Middle frontal gyrus (tissue), 1 donor: ENCODE results near the gene TOP1.

Experiments used
- DNase-seq: peaks from one replicate; pipeline ENCODE4 v3.0.0-alpha.2; 2015; ENCODE audit warnings: low spot score; ENCODE audit errors: extremely low spot score

The TOP1 gene

DNA sequence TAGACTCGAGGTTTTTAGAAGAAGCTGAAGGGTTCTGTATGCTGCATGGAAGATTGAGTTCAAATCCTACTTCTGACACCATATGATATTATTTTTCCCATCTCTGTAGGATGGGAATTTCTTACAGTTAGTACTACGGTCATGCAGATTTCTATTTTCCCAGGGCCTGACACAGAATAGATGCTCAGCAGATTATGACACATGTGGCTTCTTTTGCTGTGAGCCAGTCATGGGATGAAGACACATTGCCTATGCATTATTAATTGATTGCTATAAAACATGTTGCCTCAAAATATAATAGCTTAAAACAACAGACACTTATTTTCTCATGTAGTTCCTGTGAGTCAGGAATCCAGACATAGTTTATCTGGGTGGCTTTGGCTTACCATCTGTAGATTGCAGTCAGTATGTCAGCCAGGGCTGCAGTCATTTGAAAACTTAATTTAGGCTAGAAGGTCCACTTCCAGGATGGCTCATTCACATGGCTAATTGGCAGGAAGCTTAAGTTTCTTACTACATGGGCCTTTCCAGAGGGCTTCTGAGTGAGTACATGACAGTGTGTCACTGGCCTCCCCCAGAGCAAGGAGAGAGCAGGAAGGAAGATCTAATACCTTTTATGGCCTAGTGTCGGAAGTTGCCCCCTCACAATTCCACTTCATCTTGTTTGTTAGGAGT lies 29.5 kb downstream of the TOP1 start:
- no peak for DNase-seq

DNA sequence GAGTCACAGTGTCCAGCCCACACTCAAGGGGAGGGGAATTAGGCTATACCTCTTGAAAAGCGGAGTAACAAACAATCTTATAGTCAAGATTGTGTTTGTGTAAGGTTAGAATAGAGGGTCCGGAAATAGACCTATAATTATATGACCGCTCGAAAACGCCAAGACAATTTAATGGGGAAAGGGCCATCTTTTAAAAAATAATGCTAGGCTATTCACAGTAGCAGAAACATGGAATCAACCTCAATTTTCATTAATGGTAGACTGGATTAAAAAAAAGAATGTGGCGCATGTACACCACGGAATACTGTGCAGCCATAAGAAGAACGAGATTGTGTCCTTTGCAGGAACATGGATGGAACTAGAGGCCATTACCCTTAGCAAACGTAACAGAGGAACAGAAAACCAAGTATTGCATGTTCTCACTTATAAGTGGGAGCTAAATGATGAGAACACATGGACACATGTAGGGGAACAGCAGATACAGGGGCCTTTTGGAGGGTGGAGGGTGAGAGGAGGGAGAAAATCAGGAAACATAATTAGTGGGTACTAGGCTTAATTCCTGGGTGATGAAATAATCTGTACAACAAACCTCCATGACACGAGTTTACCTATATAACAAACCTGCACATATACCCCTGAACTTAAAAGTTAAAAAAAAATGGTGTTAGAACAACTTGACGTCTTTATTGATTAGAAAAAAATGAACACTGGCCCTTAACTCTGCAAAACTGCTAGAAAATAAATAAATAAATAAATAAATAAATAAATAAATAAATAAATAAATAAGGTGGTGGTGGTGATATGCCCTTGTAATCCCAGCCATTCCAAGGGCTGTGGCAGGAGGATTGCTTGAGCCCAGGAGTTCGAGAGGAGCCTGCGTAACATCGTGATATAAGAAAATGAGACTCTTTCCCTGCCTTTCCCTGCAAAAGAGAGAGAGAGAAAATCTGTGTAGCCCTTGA lies 30.3 kb downstream of the TOP1 start:
- DNase-seq: no peak

DNA sequence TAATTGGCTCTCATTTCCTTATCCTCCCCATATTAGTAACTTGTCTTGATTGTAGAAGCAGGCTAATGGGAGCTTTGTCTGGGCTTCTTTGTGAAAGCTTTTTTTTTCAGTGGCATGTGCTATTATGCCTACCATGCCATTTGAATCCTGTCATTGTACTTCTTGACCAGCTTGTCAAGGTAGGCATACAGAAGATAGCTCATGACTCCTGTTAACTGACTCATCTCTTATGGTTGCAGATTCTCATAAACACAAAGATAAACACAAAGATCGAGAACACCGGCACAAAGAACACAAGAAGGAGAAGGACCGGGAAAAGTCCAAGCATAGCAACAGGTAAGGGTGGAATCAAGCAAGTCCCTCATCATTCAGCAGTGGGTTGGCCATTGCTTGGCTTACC lies 32.5 kb downstream of the TOP1 start:
- no peak for DNase-seq

DNA sequence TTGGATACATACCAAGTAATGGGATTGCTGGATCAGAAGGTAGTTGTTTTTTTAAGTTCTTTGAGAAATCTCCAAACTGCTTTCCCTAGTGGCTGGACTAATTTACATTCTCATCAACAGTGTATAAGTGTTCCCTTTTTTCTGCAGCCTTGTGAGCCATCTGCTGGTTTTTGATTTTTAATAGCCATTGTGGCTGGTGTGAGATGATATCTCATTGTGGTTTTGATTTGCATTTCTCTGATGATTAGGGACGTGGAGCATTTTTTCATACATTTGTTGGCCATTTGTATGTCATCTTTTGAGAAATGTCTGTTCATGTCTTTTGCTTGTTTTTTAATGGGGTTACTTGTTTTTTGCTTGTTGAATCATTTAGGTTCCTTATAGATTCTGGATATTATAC lies 34.8 kb downstream of the TOP1 start:
- no peak for DNase-seq

DNA sequence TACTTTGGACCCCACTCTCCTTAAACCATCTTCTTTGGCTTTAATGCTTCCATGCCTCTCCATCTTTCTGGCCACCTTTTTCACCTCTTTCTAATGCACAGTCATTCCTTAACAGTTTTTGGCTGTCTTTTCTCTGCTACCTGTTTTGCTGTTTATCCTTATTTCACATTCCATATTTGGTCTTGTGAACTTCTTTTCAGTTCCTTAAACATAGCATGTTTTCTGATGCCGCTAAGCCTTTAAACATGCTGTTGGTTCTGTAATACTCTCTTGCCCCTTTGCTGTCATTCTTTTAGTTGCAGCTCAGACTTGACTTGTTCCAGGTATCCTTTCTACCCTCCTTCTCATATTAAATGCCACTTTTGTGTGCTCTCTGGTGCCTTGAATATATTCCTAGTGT lies 35.8 kb downstream of the TOP1 start:
- DNase-seq: no peak

DNA sequence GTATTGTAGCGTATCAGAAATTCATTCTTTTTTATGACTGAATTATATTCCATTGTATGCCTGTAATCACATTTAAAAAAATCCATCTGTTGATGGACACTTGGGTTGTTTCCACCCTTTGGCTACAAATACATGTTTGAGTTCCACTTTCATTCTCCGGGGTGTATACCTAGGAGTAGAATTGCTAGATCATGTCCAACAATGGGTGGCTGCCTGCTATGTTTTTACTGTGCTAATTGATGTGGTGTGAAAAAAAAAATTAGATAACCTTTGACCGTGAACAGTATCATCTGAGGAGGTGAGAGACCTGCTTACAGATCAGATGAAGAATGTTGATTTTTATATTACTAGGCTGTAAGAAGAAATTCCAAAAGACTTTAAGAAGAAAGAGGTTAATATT lies 37.1 kb downstream of the TOP1 start:
- no peak for DNase-seq

DNA sequence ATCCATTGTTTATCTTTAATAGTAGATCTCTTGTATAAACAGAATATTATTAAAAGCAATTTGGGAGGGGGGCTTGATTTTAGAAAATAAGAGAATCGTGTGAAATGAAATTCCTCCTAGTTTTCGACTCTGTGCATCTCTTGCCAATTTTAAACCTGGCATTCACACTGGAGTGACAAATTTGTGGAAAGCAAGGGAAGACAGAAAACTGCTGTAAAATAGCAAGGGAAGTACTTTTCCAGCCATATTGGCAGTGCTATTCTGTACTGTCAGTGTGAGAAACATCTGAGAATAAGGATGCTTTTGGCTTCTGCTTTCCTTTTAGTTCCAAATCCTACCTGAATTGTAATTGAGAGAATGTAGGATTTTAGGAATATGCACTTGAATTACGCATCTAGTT lies 40.2 kb downstream of the TOP1 start:
- peak; percentile 25 for DNase-seq

DNA sequence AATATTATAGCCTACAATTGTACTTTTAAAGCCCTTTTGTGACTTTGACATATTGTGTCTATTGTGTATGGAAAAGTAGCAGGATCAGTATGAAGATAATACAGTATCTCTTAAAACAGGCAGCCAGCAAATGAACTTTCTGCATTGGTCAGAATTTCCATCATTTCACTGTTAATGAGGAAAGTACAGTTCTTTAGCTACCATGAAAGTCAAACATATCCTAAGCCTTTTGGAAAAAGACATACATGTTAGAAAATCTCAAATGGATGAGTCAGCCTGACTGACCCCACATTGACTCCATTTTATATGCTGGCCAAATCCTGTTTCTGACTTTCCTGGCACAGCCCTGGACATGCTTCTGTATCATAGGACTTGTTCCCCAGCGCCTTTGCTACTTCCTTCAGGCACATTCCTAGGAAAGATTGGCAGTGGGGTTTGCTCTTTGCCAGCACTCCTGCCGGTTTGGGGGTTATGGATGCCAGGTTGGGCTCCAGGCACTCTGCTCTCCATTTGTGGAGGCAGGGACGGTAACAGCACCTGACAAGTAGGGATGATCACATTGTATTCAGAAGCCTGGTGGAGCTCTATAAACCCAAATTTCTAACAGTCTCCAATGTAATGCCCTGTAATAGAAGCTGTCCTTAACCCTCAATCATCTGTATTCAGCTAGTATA lies 43.7 kb downstream of the TOP1 start:
- no peak for DNase-seq

DNA sequence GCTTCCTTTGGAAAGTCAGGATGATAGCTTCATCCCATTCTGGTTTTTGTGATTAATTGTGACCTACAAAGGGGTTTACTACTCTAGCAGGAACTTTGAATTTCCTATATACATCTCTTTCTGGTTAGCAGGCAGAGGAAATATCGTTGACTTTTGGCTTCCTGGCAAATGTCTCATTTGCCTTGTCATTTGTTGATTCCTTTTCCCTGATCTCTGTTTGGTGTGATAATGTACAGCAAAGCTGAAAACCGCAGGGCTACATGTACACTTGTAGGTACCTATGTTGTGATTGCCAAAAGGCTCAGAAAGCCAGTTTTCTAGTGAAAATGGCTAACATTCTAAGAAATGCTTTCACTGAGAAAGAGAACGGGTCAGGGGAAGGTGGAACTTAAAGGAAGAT lies 44.3 kb downstream of the TOP1 start:
- DNase-seq: no peak

DNA sequence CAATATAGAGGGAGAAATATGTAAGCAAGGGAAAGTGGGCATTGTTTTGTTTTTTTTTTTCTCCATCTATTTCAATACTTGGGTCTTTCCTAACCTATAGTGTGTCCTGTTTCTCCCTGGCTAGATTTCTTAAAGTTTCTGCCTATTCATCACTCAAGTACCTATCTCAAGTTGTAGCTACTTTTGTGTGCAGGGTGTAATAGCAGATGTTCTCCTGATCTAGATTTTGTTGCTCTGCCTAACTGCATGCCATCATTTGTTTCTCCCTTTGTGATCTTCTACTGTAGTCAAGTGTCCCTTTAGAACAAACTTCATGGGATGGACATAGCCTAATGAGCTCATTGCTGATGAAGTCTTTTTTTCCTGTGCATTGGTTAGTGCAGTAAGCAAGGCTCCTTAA lies 45.8 kb downstream of the TOP1 start:
- DNase-seq: no peak

DNA sequence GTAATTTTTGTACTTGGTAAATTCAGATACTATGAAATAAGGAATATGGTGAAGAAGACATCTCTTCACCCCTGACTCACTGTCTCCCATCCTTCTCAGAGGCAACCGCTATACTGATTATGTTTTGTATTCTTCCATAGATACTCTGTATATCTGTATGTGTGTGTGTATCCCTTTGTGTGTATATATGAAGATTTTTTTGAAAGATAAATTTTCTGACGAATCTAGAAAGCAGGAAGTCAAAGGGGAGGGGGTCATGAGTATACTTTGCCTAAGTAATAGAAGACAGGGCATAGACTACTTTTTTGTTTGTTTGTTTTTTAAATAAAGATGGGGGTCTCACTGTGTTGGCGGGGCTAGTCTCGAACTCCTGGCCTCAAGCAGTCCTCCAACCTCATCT lies 48.2 kb downstream of the TOP1 start:
- no peak for DNase-seq

DNA sequence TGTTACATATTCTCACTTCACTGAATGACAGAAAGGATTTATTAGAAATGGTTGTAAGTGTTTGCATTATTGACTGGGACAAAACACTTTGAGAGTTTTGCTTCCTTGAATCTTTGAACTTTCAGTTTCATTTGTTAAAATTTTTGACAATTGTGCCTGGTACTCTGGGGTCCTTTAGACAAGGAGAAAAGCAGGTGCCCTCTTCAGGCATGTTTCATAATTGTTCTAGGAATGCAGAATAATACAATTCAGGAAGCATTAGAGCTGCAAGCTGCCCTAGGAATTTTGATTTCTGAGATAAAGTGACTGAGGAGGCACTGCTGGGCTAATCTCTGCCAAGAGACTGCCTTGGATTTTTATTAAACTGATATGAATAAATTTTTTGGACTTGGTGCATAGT lies 49.7 kb downstream of the TOP1 start:
- no peak for DNase-seq

DNA sequence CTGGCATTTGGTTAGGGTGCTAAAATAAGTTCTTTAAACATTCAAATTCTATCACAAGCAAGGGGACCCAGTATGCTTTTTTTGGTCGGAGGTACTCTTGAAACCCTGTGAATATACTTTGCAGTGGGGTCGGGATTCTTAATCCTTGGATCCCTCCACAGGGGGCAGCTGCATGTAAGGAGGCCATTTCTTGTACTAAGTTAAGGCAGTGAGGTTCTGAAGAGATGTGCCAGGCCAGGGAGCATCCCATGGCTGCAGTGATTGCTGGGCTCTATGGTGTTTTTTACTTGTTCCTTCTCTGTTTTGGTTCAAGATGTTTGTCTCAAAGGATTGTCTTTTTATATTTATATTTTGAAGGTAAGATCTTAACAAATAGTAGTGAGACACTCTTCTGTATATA lies 50.4 kb downstream of the TOP1 start:
- DNase-seq: no peak

DNA sequence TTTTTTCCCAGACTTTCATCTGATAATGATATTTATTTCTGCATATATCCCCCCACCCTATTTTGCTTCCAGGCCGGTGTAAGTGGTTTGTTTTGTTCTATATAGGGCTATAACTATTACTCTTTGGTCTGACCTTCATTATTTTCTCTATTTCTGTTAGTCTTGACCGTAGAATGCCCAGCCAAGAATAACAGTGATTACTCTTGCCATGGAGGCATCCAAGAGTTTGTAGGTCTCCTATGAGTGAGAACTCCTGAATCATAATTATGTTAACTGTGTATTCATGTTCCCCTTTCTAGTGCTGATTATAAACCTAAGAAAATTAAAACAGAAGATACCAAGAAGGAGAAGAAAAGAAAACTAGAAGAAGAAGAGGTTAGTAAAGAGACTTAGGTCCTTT lies 52.2 kb downstream of the TOP1 start:
- no peak for DNase-seq

DNA sequence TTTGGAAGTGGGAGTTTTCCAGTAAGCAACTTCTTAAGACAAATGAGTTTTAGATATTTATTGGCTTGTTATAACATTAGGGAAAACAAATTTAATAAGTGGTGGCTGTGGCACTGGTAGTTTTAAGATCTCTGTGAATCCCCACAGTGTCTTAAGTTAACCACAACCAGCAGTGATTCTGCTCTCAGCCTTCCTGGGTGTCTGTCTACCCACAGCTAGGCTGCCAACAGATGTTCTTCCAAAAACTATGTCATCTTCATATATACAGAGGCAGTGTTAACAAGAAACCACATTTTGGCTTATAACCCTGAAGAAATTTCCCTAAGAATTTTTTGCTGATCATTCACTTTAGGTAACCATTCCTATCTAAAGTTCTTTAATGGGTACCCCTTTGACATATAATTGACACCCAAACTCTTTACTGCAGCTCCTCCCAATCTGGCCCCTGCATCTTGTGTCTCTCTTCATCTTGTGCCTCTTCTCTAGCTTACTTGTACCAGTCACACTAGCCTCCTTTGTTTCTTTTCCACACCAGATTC lies 52.7 kb downstream of the TOP1 start:
- no peak for DNase-seq

DNA sequence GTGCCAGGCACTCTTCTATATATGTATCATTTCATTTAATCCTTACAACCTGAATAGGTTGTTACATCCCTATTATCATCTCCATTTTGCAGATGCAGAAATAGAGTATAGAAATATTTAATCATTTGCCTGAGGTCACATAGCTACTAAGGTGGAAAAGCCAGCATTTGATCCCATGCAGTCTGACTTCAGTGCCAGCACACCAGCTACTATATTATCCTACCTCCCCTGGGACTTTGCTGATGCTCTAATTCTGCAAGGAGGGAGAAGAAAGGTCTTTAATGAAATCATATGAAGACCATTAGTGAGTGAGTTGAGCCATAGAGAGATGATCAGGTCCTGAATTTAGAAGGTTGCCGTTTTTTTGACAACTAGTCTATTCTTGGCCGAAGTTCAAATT lies 53.7 kb downstream of the TOP1 start:
- no peak for DNase-seq

DNA sequence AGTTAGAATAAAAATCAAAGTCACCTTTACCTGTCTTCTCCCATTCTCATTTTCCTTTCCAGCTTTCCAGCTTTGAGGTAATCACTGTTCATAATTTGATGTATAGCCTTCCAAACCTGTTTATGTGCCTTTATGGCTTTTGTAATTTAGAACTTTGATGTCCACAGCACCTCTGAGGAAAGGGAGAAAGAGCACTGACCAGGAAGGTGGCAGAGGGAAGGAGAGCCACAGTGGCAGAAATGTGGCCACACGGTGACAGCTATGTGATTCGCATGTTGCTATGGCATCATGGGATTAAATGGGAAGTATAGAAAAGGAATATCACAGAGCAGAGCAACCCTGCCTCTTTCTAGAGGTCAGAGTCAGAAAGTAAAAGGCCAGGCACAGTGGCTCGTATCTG lies 57.0 kb downstream of the TOP1 start:
- DNase-seq: no peak

DNA sequence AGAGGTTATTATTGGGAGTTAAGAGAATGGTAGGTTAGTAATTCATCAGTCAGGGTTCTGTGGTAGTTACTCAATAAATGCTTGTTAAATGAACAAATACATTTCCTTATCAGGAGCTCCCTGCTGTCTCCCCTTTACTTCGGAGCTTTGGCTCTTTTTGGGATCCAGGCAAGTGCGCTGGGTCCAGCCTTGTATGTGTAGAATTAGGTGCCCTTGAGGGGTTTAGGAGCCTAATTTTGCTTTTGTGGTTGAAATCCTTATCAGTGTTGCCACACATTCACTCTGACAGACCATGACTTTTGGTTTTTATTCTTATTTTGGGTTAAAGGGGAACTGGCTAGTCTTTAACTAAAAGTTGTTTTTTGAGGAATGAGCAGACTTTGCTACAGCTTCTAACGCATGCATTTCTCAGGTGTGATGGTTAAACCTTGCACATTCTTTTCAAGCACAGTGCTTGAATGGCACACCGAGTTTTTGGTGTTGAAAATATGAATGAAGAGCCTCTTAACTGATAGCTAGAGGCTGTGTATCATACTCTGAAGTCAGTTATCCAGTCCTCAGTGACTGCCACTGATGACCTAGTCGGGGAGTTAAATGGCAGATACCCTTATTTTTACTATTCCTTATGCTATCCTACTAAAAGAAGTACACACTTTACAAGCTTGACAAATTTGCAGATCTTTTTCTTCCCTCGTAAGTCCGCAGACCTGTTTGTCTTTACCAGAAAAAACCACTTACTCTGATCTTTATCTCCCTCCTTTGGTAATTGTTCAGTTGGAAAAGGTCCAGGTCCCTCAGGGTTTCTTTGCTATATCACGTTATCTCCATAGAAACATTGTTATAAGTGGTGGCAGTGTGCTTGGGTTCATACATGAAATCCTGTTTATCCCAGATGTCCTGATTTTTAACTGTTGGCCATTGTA lies 58.0 kb downstream of the TOP1 start:
- no peak for DNase-seq

DNA sequence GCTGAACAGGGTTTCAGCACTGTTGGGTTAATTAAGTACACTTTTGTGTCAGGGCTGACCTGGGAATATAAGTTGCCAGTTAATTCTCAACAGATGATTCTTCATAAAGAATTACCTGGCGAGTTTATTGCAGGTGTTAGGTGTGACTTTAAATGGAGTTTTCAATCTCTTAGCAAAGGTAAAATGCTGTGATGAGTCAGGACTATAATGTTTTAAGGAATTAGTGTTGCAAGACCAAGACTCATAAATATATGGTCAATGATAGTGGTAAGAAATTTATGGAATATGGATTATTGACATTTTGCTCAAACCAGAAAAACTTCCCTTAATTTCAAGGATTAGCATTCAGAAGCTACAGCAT lies 58.7 kb downstream of the TOP1 start:
- no peak for DNase-seq

DNA sequence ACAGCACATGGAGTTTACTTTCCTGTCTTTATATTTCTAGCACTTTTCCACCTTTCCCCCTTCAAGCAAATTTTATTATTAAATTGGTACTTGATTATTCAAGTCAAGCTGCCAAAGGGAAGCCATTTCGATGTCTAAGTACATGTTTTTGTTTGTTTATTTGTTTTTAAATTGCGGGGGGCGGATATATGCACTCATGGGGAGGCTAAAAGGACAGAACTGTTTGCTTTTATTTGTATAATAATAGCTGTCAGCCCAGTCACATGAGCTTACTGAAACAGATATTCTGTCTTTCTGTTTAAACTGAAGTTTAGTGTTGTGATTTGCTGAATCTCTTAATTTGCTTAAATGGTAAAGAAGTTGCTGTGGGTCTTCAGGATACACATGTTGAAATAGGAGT lies 59.2 kb downstream of the TOP1 start:
- no peak for DNase-seq

DNA sequence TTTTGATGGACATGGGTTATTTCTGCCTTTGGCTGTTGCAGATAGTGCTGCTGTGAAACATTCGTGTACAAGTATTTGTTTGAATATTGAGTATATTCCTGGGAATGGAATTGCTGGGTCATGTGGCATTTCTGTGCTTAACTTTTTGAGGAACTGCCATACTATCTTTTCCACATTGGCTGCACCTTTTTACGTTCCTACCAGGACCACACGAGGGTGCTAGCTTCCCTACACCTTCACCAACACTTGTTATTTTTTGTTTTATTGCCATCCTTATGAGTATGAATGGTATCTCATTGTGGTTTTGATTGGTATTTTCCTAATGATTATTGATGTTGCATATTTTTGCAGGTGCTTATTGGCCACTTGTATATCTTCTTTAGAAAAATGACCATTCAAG lies 60.9 kb downstream of the TOP1 start:
- no peak for DNase-seq
